Activated CD4-positive, alpha-beta T cell treated with anti-CD3 and anti-CD28 coated beads, Interleukin-2, amount 50 U/mL, for 16 hours (primary cell): ENCODE measurements around the gene UBAP2L.
"Not testable (repeated sequence)": the region's sequence is repeated elsewhere in the genome, so short reads cannot be mapped to it uniquely, and the experiment has no call there.

Experiments
- DNase-seq: peaks from one replicate; pipeline ENCODE4 v3.0.0-alpha.2; 2020

UBAP2L gene

DNA sequence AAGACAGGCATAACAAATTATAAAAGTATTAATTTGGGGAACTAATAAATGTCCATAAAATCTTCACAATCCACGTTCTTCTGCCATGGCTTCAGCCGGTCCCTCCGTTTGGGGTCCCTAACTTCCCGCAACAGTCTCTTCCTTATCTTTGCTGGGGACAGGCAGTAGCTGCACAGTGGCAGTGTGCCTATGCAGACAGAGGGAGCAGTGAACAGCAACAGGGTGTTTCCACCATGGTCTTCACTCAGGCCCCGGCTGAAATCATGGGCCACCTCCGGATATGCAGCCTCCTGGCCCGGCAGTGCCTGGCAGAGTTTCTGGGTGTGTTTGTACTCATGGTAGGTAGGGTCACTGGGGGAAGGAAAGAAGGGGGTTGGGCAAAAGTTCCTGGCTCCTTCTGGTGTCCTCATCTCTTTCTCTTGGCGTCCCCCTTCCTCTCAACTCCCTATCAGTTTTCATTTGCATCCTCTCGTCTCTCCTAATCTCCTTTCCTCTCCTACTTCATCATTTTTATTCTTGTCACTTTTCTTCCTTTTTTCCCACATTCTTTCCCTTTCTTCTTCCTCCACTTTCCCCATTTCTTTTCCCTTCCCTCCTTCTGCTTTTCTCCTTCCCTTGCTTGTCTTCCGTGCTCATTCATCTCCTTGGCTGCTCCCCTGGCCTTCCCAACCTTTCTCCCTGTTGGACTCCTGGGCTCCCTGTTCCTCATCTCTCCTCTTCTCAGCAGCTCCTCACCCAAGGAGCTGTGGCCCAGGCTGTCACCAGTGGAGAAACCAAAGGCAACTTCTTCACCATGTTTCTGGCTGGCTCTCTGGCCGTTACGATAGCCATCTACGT, 91.7 kb downstream of the UBAP2L start:
- not testable (repeated sequence) for DNase-seq

- no peak for DNase-seq
These were observed 92.3 kb downstream of the UBAP2L start for GRCh38 chr1:154313066-154313356.

DNA sequence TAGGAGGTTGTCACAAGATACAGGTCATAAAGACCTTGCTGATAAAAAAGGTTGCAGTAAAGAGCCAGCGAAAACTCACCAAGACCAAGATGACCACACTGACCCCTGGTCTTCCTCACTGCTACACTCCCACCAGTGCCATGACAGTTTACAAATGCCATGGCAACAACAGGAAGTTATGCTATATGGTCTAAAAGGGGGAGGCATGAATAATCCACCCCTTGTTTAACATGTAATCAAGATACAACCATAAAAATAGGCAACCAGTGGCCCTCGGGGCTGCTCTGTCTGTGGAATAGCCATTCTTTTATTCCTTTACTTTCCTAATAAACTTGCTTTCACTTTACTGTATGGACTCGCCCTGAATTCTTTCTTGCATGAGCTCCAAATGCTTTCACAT, 93.5 kb downstream of the UBAP2L start:
- DNase-seq = not testable (repeated sequence)

- no peak for DNase-seq
These were observed 95.9 kb downstream of the UBAP2L start for GRCh38 chr1:154316704-154317103.

GRCh38 chr1:154318386-154318785, 97.6 kb downstream of the UBAP2L start:
- no peak for DNase-seq
